Activated T-helper 9 cell treated with anti-CD3 and anti-CD28 coated beads, Interleukin-2, amount 50 U/mL, for 16 hours (primary cell): ENCODE results near the gene CCT6B.
"Not testable (repeated sequence)": the region's sequence is repeated elsewhere in the genome, so short reads cannot be mapped to it uniquely, and the experiment has no call there.

Experiments
- DNase-seq: peaks from one replicate; pipeline ENCODE4 v3.0.0-alpha.2; 2020; ENCODE audit warnings: low read depth

Gene CCT6B, protein sequence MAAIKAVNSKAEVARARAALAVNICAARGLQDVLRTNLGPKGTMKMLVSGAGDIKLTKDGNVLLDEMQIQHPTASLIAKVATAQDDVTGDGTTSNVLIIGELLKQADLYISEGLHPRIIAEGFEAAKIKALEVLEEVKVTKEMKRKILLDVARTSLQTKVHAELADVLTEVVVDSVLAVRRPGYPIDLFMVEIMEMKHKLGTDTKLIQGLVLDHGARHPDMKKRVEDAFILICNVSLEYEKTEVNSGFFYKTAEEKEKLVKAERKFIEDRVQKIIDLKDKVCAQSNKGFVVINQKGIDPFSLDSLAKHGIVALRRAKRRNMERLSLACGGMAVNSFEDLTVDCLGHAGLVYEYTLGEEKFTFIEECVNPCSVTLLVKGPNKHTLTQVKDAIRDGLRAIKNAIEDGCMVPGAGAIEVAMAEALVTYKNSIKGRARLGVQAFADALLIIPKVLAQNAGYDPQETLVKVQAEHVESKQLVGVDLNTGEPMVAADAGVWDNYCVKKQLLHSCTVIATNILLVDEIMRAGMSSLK

DNA sequence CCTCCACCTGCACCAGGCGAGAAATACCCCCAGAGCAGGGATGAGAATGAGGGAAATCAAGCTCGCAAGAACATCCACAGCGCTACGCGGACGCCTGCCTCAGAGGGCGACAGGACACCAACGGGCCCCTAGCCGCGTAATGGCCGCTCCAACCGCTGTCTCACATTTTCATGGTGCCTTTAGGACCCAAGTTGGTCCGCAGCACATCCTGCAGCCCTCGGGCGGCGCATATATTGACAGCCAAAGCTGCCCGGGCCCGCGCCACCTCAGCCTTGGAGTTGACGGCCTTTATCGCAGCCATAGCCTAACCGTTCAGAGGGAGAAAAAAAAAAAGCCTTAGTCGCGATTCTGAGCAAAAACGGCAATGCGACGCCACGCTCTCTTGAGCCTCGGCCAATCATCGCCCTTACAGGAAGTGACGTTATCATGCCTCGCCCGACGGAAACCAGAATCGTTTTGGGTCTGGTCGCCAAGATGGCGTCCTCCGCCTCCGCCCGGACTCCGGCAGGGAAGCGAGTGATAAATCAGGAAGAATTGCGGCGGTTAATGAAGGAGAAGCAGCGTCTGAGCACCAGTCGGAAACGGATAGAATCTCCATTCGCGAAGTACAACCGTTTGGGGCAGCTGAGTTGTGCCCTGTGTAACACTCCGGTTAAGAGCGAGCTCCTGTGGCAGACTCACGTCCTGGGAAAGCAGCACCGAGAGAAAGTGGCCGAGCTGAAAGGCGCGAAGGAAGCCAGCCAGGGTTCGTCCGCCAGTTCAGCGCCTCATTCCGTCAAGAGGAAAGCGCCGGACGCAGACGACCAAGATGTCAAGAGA is at the start of gene CCT6B, which contains the start of gene ZNF830:
TSS of gene CCT6B (minus strand) at position 368 of the 819 bp plus-strand sequence. CDS start at position 301, 67 bp downstream.
TSS of gene ZNF830 (plus strand) at position 448 of the 819 bp plus-strand sequence. CDS start at position 475, 27 bp downstream.
- peak; percentile 82 for DNase-seq

DNA sequence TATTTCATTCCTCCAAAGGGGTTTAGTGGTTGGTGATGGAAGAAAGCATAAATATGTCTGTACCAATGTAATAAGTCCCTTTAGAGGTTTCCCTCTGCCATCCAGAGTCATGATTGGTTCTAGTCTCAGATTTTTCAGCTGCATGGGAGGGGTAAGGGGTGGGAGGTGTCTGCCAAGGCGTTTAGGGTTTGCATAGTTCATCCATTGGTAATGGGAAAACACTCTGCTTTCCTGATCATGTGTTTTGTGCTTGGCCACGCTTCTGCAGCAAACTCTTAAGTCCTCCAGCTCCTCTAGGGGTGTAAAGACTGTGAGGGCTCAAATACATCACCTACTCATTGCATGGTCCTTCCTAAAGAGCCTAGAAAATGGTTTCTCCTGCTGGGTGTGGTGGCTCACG is 48.8 kb upstream of the CCT6B start:
- DNase-seq: no peak

DNA sequence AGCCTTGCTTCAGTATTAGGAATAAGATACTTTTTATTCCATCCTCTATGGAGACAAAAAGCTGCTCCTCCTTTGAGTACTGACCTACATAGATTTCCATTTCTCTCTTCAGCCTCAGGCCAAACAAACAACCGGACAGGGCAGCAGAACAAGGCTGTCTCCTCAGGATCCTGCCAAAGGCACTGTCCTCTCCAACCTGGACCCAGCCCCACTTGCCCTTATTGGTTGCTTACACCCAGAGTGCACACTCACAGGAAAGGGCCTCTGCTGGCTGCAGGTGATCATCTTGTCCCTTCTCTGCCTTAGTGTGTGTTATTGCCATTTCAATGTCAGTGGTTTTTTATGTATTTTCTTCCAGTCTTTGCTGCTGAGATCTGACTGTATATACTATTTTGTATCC is 45.7 kb upstream of the CCT6B start:
- DNase-seq: no peak

DNA sequence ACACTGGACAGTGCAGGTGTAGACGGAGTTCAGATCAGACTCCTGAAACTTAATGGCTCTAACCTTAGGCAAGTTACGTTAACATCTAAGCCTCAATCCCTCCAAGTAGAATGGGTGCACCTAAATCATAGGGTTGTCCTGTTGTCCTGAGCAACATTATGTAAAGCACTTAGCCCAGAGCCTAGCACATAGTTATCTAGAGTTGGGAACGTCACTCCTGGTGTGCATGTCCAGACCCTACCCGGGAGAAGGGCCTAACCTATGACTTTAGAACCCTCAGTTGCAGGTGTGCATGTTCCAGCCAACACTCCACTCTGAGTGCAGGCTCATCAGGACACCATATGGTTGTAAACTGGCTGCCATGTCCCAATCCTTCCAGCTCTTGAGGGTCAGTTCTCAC is 45.1 kb upstream of the CCT6B start:
- DNase-seq: no peak

DNA sequence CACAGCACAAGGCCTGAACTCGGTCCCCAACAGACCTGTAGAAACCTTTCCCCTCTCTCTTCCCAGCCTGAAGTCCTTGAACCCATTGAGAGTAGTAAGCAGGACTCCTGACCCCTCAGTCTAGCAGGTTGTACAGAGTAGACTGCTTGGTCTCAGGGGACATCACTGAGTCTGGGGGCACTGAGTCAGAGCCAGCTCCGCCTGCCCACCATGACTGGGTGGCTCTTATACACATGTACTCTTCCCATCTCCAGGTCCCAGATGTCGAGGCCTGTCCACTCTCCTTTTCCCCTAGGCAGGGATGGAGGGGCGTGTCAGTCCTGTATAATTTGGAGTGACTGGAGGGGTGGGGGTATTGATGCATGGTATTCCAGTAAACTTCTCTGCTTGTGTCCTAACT is 42.5 kb upstream of the CCT6B start:
- no peak for DNase-seq

DNA sequence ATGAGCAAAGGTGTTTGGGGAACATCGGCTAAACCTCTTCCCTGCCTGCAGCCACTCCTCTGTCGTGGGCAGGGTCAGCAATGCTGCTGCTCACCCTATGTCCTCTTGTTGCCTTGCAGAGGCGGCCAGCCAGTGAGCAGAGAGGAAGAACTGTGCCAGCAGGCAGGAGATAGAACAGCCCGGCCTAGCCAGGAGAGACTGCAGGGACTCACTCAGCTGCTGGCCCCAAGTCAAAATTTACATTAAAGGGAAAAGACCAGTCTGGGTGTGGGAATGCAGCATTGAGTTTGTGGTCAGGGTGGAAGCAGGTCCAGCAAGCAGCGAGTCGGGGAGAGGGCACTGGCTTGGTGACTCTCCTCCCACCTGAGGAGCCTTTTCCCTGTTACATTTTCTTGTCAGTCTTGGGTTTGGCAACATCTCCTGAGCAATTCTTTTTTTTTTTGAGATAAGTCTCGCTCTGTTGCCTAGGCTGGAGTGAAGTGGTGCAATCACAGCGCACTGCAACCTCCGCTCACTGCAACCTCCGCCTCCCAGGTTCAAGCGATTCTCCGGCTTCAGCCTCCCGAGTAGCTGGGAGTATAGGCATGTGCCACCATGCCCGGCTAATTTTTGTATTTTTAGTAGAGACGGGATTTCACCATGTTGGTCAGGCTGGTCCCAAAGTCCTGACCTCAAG is 41.8 kb upstream of the CCT6B start:
- no peak for DNase-seq

DNA sequence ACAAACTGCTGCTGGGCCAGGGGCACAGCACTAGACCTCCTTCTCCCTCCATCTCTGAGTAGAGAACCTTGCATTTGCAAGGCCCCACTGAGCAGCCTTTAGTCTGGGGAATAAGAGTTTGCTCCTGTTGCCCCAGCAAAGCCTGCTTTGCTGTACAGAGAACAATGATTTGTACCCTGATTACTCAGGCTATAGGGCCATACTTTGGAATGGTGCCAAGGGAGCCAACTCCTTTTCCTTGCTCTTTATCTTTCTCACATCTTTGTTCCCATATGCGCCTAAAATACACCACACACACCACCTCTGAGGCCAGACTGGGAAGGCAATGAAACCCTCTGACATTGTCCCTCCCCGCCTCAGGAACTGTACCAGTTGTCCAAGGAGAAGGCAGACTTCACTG is 40.3 kb upstream of the CCT6B start:
- DNase-seq: no peak

DNA sequence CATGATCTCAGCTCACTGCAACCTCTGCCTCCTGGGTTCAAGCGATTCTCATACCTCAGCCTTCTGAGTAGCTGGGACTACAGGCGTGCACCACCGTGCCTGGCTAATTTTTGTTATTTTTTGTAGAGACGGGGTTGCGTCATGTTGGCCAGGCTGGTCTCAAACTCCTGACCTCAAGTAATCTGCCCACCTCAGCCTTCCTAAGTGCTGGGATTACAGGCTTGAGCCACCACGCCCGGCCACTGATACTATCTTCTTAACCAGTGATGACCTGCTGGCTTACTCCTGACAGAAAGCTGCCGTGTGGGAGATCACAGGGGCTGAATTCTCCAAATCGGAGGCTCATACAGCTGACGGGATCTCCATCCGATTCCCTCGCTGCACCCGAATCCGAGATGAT is 39.7 kb upstream of the CCT6B start:
- not testable (repeated sequence) for DNase-seq

DNA sequence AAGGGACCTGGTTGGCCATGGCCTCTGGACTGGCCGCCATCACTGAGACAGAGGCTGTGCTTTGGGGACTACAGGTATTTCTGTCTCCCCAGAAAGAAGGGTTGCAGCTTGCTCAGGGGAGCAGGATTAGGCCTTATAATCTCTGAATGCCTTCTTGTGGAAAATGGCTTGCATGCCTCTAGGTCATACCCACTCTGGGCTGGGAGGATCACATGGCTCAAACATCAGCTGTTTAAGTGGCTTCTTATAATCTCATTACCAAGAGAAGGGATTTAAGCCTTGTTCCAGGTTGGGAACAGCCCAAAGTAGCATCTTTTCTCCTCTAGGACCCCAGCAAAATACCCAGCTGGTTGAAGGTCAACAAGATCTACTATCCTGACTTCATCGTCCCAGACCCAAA is 38.2 kb upstream of the CCT6B start:
- no peak for DNase-seq

DNA sequence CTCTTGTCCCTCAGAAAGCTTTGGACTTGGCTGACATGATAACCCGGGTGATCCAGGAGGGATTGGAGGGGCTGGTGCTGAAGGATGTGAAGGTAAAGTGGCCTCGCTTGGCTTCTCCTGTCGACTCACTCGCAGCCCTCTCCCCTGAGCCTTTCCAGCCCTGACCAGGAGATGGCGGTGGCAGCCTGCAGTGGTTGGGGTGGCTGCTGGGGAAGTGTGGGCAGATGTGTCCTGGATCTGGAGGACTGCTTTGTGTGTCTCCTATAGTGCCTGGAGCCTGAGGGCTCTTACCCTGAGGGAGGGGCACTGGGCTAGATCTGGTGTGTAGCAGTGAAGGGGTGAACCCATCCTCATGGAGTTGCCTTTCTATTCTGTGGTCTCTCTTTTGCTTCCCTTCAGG is 36.9 kb upstream of the CCT6B start:
- peak; percentile 70 for DNase-seq

DNA sequence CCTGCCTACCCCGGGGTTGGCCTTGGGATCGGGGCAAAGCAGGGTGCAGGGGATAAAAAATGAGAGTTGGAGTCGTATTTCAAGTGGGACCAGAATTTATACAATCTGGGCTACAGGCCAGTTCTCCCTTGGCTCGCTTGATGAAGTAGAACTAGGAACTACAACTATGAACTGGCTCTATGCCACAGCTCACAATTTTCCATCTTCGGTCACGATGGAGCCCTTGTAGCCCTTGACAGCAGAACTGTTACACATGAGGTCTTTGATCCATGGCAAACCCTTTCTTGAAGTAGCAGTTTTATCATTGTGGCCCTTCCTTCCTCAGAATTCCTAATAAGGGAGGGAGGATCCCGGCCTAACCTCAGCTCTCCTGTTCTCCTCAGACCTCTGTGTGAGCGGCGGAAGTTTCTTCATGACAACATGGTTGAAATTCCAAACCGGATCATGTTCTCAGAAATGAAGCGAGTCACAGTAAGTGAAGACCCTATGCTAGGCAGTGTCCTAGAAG is 36.1 kb upstream of the CCT6B start:
- no peak for DNase-seq

DNA sequence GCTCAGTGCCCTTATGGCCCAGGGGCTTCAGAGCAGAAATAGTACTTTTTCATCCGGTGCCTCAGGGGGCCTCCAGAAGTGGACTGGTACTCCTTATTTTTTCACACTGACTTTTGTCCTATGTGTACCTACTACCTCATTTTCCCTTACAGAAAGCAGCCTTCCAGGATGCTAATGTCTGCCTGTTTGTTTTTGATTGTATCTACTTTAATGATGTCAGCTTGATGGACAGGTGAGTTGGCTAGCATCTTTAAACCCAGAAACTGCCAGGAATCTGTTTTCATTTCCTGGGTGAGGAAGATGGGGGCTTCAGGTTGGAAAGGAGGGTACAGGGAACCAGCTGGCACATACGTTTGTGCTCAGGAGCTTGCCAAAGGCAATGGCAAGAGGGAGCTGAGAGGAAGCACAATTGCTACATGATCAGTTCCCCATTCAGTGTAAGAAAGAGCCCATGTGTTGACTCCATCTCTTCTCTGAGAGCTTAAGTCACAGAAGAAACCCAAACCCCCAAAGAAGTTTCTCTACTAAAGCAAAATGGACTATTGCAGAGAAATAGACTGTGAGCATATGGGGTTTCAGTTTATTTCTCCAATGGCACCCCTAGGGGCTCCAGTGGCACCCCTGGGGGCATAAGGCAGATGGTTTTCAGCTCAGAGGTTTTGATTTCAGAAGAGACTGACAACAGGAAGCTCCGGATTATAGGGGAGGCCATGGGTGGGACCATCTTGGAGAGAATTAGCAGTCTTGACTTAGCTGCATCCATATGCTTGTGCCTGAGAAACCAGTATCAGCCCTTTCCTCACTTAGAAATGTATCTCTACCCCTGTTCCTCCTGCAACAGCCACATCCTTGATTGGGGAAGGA is 35.4 kb upstream of the CCT6B start:
- no peak for DNase-seq

DNA sequence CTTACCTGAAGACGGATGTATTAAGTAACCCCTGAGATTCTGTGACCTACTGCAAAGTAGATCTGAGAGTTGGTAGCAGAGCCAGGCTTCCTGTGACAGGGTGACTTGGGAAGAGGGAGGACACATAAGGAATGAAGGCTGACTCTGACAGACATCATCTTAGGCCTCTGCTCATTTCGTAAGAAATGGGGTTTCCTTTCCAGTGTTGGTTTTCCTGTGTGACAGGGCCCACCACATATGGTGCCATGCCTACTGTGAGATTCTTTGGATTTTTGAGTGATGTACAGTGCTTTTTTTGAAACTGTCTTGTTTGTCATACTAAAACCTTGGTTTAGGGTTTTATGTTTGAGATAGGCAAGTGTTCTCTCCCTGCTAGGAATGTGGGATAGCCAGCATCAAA is 31.8 kb upstream of the CCT6B start:
- DNase-seq: no peak

DNA sequence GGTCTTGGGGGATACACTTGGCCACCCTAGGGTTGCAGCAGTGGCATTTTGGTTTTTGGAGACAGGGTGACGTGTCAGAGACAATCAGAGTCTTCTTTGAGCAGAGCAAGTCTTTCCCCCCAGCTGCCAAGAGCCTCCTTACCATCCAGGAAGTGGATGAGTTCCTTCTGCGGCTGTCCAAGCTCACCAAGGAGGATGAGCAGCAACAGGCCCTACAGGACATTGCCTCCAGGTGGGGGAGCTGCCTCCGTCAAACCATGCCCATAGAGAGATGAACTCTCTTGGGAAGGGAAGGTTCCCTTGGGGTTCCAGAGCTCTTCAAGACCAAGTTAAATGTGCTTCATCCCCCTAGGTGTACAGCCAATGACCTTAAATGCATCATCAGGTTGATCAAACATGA is 30.3 kb upstream of the CCT6B start:
- DNase-seq: no peak

DNA sequence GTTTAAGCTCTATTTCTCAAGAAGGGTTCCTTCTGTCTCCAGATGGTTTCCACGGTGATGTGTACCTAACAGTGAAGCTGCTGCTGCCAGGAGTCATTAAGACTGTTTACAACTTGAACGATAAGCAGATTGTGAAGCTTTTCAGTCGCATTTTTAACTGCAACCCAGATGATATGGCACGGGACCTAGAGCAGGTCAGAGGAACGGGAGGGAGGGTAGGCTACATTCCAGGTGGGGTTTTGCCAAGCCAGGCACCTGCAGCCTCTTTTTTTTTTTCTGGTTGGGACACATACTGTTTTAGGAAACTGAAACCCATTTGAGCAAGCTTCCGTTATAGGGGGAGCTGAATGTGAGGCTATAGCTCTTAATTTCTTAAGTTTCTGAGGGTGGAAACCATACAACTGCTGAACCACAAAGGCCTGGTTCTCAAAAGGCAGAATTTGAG is 29.7 kb upstream of the CCT6B start:
- no peak for DNase-seq

DNA sequence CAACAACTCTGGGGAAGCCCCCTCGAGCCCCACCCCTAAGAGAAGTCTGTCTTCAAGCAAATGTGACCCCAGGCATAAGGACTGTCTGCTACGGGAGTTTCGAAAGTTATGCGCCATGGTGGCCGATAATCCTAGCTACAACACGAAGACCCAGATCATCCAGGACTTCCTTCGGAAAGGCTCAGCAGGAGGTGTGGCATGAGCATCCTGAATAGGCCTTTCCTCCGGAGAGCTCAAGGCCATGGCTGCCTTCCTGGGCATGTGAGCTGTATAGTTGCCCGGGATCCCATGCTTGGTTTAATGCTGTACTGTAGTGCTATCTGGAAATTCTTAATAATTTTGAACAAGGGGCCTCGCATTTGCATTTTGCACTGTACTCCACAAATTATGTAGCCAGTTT is 28.2 kb upstream of the CCT6B start:
- no peak for DNase-seq

DNA sequence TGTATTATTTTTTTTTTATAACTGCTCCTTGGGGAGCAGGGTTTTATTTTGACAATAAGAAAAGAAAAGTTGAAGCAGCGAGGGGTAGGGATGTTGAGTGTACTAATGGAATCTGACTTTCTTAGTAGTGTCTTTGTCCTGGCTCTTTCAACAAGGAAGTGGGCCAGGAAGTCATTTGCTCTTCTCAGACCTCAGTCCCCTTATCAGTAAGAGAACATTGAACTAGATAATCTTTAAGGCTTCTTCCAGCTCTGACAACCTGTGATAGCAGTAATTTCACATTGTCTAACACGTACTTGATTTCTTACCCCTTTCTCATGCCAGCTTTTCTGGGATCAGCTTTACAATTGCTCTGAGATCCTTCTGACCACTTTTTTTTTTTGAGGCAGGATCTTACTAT is 27.4 kb upstream of the CCT6B start:
- no peak for DNase-seq

DNA sequence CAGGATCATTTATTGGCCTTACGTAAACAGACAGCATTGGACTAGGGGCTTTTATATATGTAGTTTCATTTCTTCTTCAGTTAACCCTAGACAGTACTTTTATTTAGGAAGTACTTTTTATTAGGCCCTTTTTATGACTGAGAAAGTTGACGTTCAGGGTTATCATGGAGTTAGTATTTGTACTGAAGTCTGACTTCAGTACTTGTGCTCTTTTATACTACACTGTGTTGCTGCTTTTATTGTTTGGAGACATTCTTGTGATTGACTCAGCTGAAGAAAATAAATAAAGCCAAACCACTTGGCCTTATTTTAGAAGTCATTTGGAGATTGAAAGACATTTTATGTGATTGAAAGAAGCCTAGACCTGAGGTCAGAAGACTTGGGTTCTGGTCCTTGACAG is 26.0 kb upstream of the CCT6B start:
- no peak for DNase-seq

DNA sequence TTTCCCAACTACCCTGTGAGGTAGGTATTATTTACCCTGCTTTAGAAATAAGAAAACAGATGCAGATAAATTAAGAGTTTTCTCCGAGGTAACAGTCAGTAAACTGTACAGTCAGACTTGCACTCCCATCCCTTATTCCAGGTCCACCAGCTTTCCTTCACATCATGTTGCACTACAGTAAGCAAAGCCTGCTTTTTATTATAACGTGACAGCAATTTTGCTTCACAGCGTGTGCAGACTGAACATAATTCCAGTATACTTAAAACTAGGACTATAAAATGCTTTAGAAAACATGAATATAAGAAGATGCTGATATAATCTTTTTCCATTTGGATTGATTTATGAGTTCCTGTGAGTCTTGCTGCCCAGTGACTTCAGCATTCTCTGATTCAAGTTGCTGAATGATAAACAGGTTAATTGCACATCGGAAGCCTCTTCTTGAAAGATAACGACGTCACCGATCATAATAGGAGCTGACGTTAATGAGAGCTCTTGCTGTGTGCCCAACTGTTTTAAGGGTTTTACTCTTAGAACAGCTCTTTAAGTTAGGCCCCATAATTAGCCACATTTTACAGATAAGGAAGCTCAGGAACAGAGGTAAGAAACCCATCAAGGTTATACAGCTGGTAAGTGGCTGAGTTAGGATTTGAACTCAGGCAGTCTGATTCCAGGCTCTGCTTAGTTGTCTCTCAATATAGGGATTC is 20.4 kb upstream of the CCT6B start:
- DNase-seq: no peak
